Esophagus squamous epithelium (tissue), 4 donors: ENCODE results near the gene DLX1.

ENCODE experiments used
- CTCF ChIP-seq, 6 experiments: fragments of 450-650 bp in 4 of 6; fragments of 200-600 bp in 2 of 6; sonication (generic) in 2 of 6; IDR thresholded peaks; one replicate each; pipeline ENCODE4 v1.5.1; 2016 to 2019; ENCODE audit warnings: antibody characterized with exemption in 6 of 6, mild to moderate bottlenecking in 4 of 6, moderate library complexity in 4 of 6
- POLR2A ChIP-seq, 4 donors: fragments of 450-650 bp; IDR thresholded peaks; one replicate each; pipeline ENCODE4 v1.6.1; 2017; ENCODE audit warnings: antibody characterized with exemption in 4 of 4, mild to moderate bottlenecking in 4 of 4, moderate library complexity in 3 of 4

- TF ChIP-seq CTCF (IDR thresholded peaks at IDR 0.05) (no peak), POLR2A (IDR thresholded peaks at IDR 0.05) (no peak)
These were observed 28.3 kb downstream of the DLX1 start for GRCh38 chr2:172113617-172114016.
